Pancreas (tissue), 10 donors: ENCODE results near the gene PHYKPL. TPM values are rescaled to one million over a fixed set of nuclear protein-coding genes. Genes with fewer than 3 reads are reported as not detected.

Experiments
- ATAC-seq, 4 donors: fragments of 200-7000 bp; cut with Tn5 transposase; one replicate each; pipeline versions ENCODE4 v1.8.0 to v1.9.1; 2020; ENCODE audit warnings: mild to moderate bottlenecking in 4 of 4, moderate library complexity in 4 of 4
- DNase-seq, 6 donors: peaks; one replicate each; pipeline ENCODE4 v3.0.0-alpha.2; 2020
- FAIRE-seq: peaks from 2 replicates; lab custom pipeline; 2012; peaks lifted over from hg19 to GRCh38; lab: Jason Lieb, UNC
- H3K27ac ChIP-seq, 4 donors: fragments of 200-600 bp; sonication (generic); 1 replicate in 3 of 4; 2 replicates in 1 of 4; pipeline versions ENCODE4 v1.5.0 to v1.8.0; 2020
- H3K27me3 ChIP-seq, 4 donors: fragments of 200-600 bp; one replicate each; pipeline ENCODE4 v1.8.0; 2021
- H3K36me3 ChIP-seq, 3 donors: fragments of 200-600 bp; sonication (generic) in 1 of 3; one replicate each; pipeline versions ENCODE4 v1.5.0 to v1.8.0; 2020 to 2021
- H3K4me1 ChIP-seq, 3 donors: fragments of 200-600 bp; one replicate each; pipeline ENCODE4 v1.8.0; 2021
- H3K4me3 ChIP-seq, 4 donors: fragments of 200-600 bp; sonication (generic) in 2 of 4; one replicate each; pipeline versions ENCODE4 v1.5.0 to v1.8.0; 2020 to 2021
- H3K9me3 ChIP-seq, 4 donors: fragments of 200-600 bp; one replicate each; pipeline ENCODE4 v1.8.0; 2021
- CTCF ChIP-seq, 4 donors: fragments of 200-600 bp; sonication (generic) in 3 of 4; IDR thresholded peaks; one replicate each; pipeline versions ENCODE4 v1.5.0 to v1.8.0; 2021; ENCODE audit warnings: antibody characterized with exemption in 4 of 4
- WGBS, 2 donors: extraction: QIAGEN DNeasy Blood & Tissue Kit; methylation state at CpG; one replicate each; pipeline ENCODE4 v1.1.7; 2013; 5-methylcytosine and 5-hydroxymethylcytosine counted together
- intact Hi-C, 3 donors: fragments of 100-400 bp; cut with DNase I; formaldehyde crosslinking; loops; one replicate each; pipeline versions ENCODE4 v1.11.1 to v1.14.2; 2022
- polyA plus RNA-seq, 2 donors: library from polyadenylated mRNA; stranded (reverse); fragments of 200-250 nt; gene quantifications; one replicate each; pipeline ENCODE4 v1.2.3, GENCODE V29; 2013
- total RNA-seq, 6 donors: library from RNA; stranded (reverse); fragmentation: NEBNext Ultra II Directional in 4 of 6; extraction: Animal tissue kit (Norgen Biotek cat#: 25700) in 4 of 6; gene quantifications; one replicate each; pipeline versions ENCODE4 v1.2.1 to v1.2.4, GENCODE V29; 2021 to 2023
- donor health status: healthy with polysubstance abuse.
- donor health status: DM: no; HTN: no; CAD: no; lungs with moderate emphysema.
- donor health status: DM: no; HTN: no; CAD: no.
- donor health status: control.
- donor health status: control.
- donor health status: Bipolar disorder and iron deficiency.
- donor health status: DM: yes; HTN: yes; CAD: no.
- donor health status: DM: no; HTN: no; CAD: no.
- donor health status: DM: no; HTN: no; CAD: no.
- donor health status: DM: yes; HTN: yes; CAD: no.

PHYKPL gene
- total and polyA plus RNA-seq, 8 donors: 29.3 to 83.5 (median 39.2) TPM

- TF ChIP-seq CTCF (IDR thresholded peaks at IDR 0.05): no peak
- intact Hi-C loops: no loop called here
- 75 to 77% methylated on average over 9 of the region's 9 CpGs for WGBS, 2 donors
- H3K4me3 ChIP-seq: no peak overlapping the region
- no peak for FAIRE-seq
- H3K4me1 ChIP-seq: no peaks in the 10 kb centered on the region
- no peak overlapping the region for H3K27ac ChIP-seq
- H3K36me3 ChIP-seq: no peaks in the 10 kb centered on the region
- no peak for DNase-seq
- H3K27me3 ChIP-seq: no peaks in the 10 kb centered on the region
- ATAC-seq: no peak
- H3K9me3 ChIP-seq: no peaks in the 10 kb centered on the region
Measured at GRCh38 chr5:178272591-178272990, 40.0 kb upstream of the PHYKPL start.

GRCh38 chr5:178271726-178272479 lies 39.3 kb upstream of the PHYKPL start:
- H3K4me1 ChIP-seq: no peaks in the 10 kb centered on the region
- no peak overlapping the region for H3K4me3 ChIP-seq
- DNase-seq (peak in 1 of 6 donors; percentile 50), FAIRE-seq (no peak), ATAC-seq (no peak)
- H3K9me3 ChIP-seq: no peaks in the 10 kb centered on the region
- H3K27me3 ChIP-seq: no peaks in the 10 kb centered on the region
- intact Hi-C loops: no loop called here
- WGBS, 2 donors: 58% methylated on average over 20 to 24 of the region's 24 CpGs
- TF ChIP-seq CTCF (IDR thresholded peaks at IDR 0.05): no peak
- H3K36me3 ChIP-seq: no peaks in the 10 kb centered on the region
- no peak overlapping the region for H3K27ac ChIP-seq

GRCh38 chr5:178271231-178271630 lies 38.6 kb upstream of the PHYKPL start:
- FAIRE-seq: no peak
- intact Hi-C loops: no loop called here

GRCh38 chr5:178269499-178269898 lies 36.9 kb upstream of the PHYKPL start:
- ATAC-seq (no peak), FAIRE-seq (no peak), DNase-seq (no peak)
- intact Hi-C loops: no loop called here
- Histone ChIP-seq H3K4me1 (no peaks in the 10 kb centered on the region), H3K4me3 (no peak overlapping the region), H3K9me3 (no peaks in the 10 kb centered on the region), H3K27me3 (no peaks in the 10 kb centered on the region), H3K36me3 (no peaks in the 10 kb centered on the region), H3K27ac (no peak overlapping the region)
- 73 to 90% methylated on average over 1 of the region's 1 CpG for WGBS, 2 donors
- TF ChIP-seq CTCF (IDR thresholded peaks at IDR 0.05): no peak

More at GRCh38 chr5:178271231-178271630, 38.6 kb upstream of the PHYKPL start:
- H3K27ac ChIP-seq: no peak overlapping the region
- H3K9me3 ChIP-seq: no peaks in the 10 kb centered on the region
- peak in 1 of 6 donors; percentile 18 for DNase-seq
- no peak for ATAC-seq
- 58 to 72% methylated on average over 4 of the region's 4 CpGs for whole genome bisulfite sequencing, 2 donors
- no peaks in the 10 kb centered on the region for H3K4me1 ChIP-seq
- no peak overlapping the region for H3K4me3 ChIP-seq
- TF ChIP-seq CTCF (IDR thresholded peaks at IDR 0.05): no peak
- H3K36me3 ChIP-seq: no peaks in the 10 kb centered on the region
- no peaks in the 10 kb centered on the region for H3K27me3 ChIP-seq

- H3K4me1 ChIP-seq: no peaks in the 10 kb centered on the region
- TF ChIP-seq CTCF (IDR thresholded peaks at IDR 0.05): no peak
- WGBS, 2 donors: 72 to 81% methylated on average over 10 of the region's 10 CpGs
- intact Hi-C loops: no loop called here
- no peaks in the 10 kb centered on the region for H3K27me3 ChIP-seq
- no peak overlapping the region for H3K27ac ChIP-seq
- H3K36me3 ChIP-seq: no peaks in the 10 kb centered on the region
- no peak for FAIRE-seq
- no peak for ATAC-seq
- no peak overlapping the region for H3K4me3 ChIP-seq
- no peaks in the 10 kb centered on the region for H3K9me3 ChIP-seq
- peak in 1 of 6 donors; percentile 26 for DNase-seq
Measured at GRCh38 chr5:178267876-178268275, 35.3 kb upstream of the PHYKPL start.
